NCI-H1105 treated with DMSO at 0.1 percent for 48 hours (cell line): Measurements from ENCODE around the gene CSRP1.

Experiments used
- DNase-seq: peaks from one replicate; lab custom pipeline; 2025; lab: John Stamatoyannopoulos, UW

CSRP1 gene

DNA sequence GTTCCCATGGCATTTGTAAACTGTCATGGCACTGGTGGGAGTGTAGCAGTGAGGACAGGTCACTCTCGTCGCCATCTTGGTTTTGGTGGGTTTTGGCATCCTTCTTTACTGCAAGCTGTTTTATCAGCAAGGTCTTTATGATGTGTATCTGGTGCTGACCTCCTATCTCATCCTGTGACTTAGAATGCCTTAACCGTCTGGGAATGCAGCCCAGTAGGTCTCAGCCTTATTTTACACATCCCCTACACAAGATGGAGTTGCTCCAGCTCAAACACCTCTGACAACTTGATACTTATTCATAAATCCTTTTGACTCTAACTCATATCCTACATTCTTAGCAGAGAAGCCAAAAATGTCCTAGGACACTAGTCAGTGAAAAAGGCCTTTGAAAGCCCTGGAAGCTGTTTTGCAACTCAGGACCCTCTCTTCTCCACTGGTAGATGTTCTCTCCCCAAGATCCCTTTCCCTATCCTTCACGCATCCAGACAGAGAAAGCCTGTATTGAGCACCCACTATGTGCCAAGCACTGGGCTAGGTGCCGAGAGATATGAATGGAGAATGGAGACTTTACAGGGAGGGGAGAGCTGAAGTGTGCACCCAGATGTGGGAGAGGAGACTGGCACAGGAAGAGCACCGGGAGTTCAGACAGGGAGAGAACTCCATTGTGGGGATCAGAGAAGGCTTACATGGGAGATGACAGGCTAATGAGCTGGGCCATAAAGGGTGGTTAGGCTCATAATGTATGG lies 6.7 kb upstream of the CSRP1 start:
- no peak for DNase-seq

DNA sequence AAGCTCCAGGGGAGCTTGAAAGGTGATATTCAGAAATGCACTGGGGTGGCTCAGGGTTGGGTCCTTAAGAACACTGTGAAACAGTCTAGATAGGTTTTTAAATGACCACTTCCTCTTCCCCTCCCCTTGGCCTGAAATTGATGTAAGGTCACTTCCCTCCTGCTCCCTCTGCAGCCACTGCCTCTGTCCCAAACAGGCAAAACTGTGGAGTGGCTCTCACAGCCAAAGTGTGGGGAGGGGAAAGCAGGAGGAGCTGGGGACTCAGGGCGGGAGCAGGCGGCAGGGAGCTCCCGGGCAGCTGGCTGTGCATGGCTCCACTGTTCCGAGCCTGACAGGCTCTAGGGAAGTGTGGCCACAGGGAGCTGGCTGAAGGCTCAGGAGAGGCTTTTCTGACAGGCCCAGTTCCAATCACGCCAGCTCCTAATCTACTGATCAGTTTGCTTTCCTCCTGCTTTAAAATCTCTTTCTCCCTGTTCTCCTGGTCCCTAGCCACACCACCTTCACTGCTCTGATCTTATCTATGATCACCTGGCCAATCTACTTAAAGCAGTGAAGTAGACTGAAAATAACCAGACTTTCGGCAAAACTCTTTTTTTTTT lies 5.1 kb upstream of the CSRP1 start:
- DNase-seq = no peak

DNA sequence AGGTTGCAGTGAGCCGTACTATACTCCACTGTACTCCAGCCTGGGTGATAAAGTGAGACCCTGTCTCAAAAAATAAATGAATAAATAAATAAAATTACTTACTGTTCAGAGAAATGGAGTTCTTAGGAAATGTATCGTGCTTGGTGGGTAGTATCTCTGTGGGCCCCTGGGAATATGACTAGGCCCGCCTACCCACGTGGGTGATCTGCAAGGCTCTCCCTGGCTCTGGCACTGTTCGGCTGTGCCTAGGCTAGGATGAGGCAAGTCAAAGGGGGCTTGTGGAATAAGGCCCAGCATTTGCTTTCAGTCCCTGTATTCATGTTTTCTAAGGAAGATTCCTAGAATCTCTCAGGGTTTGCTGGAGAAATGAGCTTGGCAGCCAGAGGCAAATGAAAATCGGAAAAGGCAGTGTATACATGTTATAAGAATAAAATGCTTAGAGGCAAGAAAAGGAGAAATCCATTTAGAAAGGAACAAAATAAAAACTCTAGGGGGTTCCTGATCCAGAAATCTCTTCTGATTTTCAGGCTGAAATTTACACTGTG lies 4.5 kb upstream of the CSRP1 start:
- DNase-seq = no peak

DNA sequence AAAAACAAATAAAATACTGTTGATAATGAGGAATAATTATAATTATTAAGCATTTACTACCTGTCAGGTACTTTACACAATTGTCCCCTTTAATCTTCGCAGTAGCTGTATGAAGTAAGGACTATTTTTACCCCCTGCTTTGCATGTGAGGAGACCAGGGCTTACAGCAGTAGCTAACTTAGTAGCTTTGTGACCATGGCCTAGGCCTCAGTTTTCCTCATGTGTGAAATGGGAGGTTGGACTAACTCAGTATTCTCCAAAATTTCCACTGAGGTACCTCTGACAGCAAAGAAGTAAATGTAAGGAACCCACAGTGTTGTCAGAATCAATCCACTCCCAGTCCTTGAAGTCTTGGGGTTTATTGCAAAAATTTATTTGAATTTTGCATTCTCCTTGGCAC lies 3.8 kb upstream of the CSRP1 start:
- no peak for DNase-seq

DNA sequence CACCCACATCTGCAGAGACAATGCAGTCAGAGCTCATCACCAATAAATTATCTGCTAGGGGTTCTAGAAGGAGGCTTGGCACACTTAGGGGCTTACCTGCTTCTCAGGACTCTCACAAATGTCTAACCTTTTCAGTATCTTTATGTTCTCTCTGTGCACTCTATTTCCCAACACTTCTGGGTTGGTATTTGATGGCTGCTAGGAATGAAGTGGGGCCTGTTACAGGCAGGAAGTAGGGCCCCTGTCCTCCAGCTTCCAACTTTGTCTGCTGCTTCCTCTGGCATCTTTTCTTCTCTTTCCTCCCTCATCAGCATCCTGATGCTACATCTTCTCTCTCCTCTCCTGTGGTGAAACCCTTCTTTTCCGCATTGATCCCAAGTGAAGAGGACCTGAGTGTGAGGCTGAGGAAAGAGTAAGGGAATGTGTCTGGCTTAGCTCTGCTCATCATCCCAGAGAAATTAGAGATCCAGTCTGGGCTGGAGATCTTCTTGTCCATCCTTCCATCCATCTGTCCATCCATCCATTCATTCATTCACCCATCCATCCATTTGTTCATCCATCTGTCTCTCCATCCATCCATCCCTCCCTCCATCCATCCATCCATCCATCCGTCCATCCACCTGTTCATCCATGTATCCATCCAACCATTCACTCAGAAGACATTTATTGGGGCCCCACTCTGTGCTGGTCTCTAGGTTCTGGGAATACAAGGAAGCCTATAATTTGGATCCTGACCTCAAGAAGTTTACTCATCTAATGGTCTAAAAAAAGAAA lies 2.9 kb upstream of the CSRP1 start:
- DNase-seq = no peak

DNA sequence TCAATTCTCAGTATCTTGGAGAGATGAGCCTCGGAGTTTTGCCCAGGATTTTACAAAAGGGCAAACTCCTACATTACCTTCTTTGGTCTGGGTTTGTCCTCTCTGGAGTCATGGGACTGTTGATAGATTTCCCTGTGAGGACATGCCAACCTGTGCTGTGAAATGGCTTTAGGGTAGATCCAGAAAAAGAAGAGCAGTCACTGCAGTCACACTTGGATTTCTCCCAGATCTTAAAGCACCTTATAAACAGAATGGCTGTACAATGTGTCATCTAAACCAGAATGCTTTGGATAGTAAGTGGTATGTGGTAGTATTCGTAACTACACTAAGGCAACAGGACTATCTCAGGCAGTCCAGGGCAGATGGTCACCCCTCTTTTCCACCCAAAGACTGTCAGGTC lies 1.9 kb upstream of the CSRP1 start:
- DNase-seq = no peak

DNA sequence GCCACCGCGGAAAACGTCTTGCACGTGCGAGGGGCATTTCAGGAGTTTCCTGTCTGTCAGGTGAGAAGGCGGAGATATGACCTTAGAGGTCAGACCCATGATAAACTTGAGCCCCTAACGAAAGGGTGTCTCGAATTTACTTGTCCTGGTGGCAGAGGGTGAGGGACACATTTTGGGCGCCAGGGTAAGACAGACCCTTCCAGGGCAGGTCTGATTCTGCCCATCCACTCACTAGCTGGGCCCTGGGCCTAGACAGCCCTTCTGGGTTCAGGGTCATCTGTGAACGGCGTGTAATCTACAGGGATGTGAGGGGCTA lies 395 bp upstream of the CSRP1 start:
- DNase-seq = no peak

DNA sequence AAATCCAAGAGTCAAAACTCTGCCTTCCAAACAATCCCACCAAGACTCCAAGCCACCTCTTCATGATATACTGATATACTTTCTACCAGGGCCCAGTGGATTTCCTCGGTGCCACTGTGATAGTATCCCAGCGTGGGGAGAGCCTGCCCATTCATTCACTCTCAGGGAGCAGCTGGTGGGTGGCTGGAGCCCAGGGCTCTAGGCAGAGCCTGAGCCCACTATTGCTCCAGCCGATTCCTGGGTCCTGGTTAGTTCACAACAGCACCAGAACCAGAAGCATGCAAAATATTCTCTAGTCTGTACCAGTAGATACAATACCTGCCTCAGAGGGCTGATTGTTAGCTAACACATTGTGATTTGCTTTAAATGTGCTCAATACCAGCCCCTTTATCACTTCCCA lies 831 bp downstream of the CSRP1 start:
- DNase-seq = no peak

DNA sequence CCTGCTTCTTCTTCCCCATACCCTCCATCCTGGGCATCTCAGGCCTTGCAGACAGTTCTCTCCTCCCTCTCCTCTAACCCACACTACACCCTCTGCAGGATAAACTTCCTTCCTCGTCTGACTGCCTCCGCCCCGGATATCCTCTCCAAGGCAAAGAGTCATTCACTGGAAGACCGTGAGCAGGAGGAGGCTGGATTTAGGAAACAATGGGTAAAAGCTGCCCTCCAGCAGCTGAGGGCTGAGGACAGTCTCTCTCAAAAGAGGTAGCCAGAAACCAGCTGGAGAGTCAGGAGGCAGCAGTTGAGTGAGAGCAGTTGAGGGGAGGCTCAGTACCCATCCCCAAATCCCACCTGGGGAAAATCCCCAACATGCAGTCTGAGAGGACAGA lies 1.4 kb downstream of the CSRP1 start:
- peak; percentile 75 for DNase-seq

DNA sequence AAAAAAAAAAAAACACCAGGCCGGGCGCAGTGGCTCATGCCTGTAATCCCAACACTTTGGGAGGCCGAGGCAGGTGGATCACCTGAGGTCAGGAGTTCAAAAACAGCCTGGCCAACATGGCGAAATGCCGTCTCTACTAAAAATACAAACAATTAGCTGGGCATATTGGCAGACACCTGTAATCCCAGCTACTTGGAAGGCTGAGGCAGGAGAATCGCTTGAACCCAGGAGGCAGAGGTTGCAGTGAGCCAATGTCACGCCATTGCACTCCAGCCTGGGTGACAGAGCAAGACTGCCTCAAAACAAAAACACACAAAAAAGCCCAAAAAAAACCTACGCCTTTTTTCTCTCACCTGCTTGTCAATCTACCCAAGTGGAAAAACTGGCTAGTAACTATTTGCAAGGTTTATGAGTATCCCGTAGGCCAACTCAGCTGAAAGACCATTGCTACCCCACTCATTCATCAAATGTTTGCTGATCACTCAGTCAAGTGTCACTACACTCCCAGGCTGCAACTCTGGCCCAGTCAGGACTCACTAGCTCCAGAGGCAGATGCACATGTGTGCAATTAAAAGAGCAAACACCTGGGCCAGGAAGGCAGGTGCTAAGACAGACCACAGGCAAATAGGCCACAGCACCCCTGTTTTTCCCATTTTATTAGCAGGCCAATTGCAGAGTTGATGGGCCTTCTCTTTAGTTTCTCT lies 2.0 kb downstream of the CSRP1 start:
- DNase-seq = peak; percentile 80

DNA sequence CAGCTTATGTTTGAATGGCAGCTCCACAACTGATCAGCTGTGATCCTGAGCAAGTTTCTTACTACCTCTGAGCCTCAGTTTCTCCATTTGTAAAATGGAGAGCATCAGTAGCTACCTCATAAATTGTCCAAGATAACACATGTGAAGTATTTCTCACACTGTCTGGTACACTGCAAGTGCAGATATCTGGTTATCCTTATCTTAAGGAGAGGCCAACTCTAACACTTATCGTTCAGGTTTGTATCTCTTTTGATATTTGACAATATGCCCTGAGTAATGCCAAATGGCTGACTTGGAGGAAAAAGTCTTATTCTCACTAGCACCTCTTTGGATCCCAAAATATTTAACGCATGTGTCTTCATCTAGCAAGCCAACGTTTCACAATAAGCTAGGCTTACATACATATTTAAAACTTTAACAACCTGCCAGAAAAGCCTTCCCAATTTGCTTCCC lies 2.7 kb downstream of the CSRP1 start:
- DNase-seq = no peak

DNA sequence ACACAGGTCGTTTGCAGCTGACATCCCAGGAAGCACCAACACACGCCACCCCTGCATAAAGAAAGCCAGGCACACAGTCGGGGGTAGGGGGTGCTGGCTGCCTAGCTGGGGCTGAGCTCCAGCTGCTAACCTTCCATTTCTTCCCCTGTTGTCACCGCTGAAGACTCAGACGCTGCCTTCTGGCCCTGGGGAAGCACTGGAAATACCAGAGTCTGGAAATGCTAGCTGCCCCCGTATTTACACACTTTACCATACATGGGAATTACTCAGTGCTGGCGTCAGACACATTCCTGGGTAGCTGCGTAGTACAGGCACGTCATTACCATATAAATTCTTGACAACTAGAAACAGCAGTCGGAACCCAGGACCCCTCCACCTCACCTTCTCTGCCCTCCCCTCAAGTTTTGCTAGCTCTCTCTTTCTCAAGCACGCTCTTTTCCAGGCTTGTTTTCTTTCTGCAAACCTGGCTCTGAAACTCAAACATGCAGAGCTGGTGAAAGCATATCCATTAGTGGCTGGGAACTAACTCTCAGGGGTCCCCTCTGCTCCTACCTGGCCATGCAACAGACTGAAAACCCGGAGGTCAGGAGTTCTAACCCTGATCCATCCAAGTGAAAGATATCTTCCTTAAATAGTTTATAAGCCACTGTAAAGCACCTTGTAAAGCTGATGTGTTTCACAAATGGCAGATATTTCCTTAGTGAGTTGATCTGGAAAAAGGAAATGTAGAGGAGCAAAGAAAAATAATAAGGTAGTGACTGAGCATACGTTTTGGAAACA lies 3.3 kb downstream of the CSRP1 start:
- DNase-seq = no peak

DNA sequence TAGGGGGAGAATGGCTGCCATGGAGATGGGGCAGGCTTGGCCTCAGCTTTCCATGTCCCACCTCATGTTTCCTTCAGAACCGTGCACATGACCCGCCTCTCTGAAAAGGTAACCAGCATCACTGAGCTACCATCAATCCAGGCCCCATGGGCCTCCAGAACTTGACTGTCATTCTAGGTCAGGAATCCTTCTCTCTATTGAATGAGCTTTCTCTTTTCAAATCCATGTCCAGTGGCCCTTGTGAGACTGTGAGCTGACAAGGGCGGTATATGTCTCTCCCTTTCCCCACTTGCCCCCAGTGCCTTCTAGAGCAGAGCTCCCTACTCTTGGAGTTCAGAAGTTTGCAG lies 4.4 kb downstream of the CSRP1 start:
- DNase-seq = no peak

DNA sequence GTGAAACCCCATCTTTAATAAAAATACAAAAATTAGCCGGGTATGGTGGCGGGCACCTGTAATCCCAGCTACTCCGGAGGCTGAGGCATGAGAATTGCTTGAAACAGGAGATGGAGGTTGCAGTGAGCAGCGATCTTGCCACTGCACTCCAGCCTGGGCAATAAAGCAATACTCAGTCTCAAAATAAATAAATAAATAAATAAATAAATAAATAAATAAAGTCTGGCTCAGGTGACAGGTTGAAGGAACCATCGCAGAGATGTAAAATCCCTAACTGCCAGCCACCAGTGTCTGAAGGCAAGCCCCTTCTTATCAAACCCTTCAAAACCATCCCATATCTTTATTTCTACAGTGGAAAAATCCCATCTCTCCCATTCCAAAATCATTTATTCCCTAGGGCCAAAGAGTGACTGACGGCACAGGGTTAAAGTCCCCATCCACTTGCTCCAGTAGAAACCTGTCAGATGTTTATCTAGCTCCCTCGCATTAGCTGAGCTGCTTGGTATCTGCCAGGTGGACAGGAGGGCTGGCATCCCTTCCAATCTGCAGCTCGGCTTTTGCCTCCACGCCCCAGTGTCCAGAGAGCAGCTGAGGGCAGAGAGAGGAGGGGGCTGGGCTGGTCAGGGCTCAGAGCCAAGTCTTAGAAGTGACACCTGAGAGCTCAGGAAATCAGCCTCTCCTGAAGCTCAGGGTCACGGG lies 5.0 kb downstream of the CSRP1 start:
- peak; percentile 94 for DNase-seq

DNA sequence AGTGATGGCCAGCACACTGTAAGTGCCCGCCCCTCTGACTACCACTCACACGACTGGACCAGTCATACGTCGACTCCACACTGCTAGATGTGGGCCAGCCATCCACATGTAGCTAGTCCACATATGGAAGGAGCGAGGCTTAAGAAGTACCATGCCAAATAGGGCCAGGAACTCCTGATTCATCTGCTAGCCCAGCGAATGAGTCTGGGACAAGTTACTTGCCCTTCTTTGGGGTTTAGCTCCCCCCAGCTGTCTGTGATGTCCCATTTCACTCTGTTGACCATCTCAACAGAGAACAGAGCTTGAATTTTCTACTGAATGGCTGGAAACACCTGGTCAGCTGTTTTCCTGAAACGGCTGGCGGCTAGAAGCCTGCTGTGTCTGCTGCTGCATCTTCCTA lies 5.8 kb downstream of the CSRP1 start:
- DNase-seq = no peak

DNA sequence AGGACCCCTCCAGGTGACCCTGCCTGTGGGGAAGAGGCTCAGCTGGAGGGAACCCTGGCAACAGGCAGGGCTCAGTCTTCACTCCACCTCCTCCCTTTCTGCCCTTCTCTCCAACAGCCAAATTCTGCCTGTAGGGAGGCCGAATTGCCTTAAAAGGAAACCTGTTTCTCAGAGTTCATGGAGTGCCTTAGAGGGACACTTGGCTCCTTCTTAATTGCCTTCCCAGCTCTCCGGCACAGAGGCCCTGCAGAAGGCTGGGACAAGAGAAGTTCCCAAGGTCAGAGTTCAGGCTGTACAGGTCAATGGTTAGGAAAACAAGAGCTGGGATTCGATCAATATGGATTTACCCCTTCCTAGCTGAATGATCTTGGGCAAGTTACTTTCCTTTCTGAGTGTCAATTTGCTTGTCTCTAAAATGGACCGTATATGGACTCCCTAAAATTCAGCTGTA lies 6.2 kb downstream of the CSRP1 start:
- DNase-seq = no peak

DNA sequence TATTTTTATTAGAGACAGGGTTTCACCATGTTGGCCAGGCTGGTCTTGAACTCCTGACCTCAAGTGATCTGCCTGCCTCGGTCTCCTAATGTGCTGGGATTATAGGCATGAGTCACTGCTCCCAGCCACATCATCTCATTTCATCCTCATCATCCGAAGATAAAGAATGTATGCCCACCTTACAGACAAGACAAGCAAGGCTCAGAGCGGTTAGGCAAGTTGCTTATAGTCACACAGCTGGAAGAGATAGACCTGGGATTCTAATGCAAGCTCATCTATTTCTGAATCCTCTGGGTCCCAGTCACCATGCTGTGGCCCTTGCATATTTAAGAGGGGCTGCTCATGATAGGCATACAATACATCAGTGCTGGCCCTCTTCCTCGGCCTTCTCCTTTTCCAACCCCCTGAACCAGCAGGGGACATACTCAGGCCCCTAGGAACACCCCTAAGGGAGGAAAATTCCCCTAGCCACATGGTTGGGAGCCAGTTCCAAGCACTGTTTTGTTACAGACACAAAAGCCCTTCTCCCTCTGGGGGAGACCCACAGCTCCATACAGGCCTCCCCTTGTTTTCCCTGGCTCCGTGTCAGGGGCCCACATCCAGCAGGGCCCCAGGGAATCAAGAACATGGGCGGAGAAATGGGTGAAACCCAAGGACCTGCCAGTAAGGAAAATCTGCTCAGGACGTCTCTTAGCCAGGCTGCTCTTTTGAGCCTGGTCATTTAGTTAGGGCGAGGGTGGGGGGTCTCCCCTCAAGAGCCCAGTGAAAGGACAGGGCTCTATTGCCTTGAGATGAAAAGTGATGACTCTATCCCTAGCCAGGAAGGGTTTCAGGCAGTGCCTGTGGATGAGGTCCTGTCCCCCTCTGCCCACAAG lies 6.9 kb downstream of the CSRP1 start:
- no peak for DNase-seq

DNA sequence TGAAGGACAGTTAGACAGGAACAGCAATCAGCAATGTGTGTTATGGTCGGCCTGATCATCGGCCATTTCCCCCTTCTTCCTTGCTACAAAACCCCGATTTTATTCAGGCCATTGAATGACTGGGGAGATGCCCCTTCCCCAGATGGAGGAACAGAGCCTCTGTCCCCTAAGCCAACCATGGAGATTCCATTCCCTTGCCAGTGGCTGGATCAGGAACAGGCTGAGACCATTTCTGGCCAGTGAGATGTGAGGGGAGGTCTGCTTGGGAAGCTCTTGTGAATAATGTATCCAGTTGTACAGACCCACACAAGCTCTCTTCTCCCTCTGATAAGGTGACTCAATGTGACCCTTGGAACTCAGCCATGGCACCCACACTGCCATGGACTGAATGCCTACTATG lies 7.7 kb downstream of the CSRP1 start:
- DNase-seq = no peak

DNA sequence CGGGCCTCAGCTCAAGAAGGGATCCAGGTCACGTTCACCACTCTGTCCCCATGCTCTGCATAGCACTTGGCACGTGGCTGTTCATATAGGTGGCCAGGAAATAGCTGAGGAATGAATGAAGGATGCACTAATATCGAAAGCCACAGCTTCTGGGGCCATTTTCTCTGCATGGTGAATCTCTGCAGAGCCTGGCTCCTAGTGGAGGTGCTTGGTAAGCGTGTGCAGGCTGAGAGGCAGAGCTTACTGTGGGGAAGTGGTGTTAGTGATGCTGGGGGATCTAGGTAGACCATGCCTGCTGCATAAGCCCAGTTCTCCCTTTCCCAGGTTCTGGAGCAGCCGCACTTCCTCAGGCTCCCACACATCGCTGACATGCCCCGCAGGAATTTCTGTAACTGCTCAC lies 8.3 kb downstream of the CSRP1 start:
- no peak for DNase-seq

DNA sequence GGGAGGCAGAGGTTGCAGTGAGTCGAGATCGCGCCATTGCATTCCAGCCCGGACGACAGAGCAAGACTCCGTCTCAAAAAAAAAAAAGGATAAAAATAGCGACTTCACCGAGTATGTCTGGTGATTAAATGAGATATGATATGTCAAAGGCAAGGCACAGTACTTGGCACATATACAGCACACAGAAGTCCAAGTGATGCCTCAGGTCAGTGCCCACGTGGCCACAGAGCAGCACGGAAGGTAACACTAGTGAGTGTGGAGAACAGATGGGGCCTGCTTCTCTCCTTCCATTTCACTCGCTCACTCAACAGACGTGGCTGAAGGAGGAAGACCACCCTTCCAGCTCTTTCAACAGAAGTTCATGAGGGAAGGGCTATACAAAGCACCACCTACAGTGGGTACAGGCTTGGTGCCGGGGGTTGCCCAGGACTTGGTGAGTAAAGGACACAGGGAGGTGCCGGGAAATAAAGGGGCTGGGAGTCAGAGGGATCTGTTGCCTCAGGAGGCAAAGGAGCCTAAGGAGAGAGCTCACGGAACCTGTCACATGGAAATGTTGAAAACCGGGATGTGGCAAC lies 8.9 kb downstream of the CSRP1 start:
- no peak for DNase-seq
